GM23248 (cell line): ENCODE measurements around the gene RABGAP1L. TPM values are rescaled to one million over a fixed set of nuclear protein-coding genes. Genes with fewer than 3 reads are reported as not detected.
"Not testable (repeated sequence)": the region's sequence is repeated elsewhere in the genome, so short reads cannot be mapped to it uniquely, and the experiment has no call there.

ENCODE experiments used
- DNase-seq: peaks from one replicate; pipeline ENCODE4 v3.0.0-alpha.2; 2015
- H2AFZ ChIP-seq: fragments of 200-600 bp; sonication (generic); 2 replicates; pipeline ENCODE4 v1.6.1; 2016; ENCODE audit warnings: antibody characterized with exemption
- H3F3A ChIP-seq: fragments of 200-600 bp; sonication (generic); 2 replicates; pipeline ENCODE4 v1.6.1; 2016; ENCODE audit warnings: mild to moderate bottlenecking, antibody characterized with exemption, mixed run types; ENCODE audit not compliant: insufficient read depth
- H3K27ac ChIP-seq: fragments of 200-600 bp; sonication (generic); 2 replicates; pipeline ENCODE4 v1.5.1; 2016; ENCODE audit warnings: mild to moderate bottlenecking
- H3K27me3 ChIP-seq: fragments of 200-600 bp; sonication (generic); replicated peaks from 2 replicates; pipeline ENCODE4 v1.6.1; 2016; ENCODE audit warnings: mild to moderate bottlenecking; ENCODE audit not compliant: insufficient read depth
- H3K36me3 ChIP-seq: fragments of 200-600 bp; sonication (generic); 2 replicates; pipeline ENCODE4 v1.6.1; 2016; ENCODE audit warnings: low read depth, mild to moderate bottlenecking
- H3K4me1 ChIP-seq: fragments of 200-600 bp; sonication (generic); 2 replicates; pipeline ENCODE4 v1.6.1; 2016; ENCODE audit warnings: mild to moderate bottlenecking; ENCODE audit not compliant: insufficient read depth
- H3K4me2 ChIP-seq: fragments of 200-600 bp; sonication (generic); one replicate; pipeline ENCODE4 v1.6.1; 2016; ENCODE audit warnings: mild to moderate bottlenecking; ENCODE audit not compliant: unreplicated experiment
- H3K4me3 ChIP-seq: fragments of 200-600 bp; sonication (generic); 2 replicates; pipeline ENCODE4 v1.5.1; 2016; ENCODE audit warnings: mild to moderate bottlenecking
- H3K79me2 ChIP-seq: fragments of 200-600 bp; sonication (generic); 2 replicates; pipeline ENCODE4 v1.6.1; 2016; ENCODE audit warnings: mild to moderate bottlenecking; ENCODE audit not compliant: insufficient read depth
- H3K9ac ChIP-seq: fragments of 200-600 bp; sonication (generic); 2 replicates; pipeline ENCODE4 v1.6.1; 2016; ENCODE audit warnings: mild to moderate bottlenecking
- H3K9me2 ChIP-seq: fragments of 200-600 bp; sonication (generic); 2 replicates; pipeline ENCODE4 v1.6.1; 2016; ENCODE audit warnings: mixed run types, mild to moderate bottlenecking, moderate library complexity; ENCODE audit not compliant: insufficient read depth
- H3K9me3 ChIP-seq: fragments of 200-600 bp; sonication (generic); one replicate; pipeline ENCODE4 v1.6.1; 2017; ENCODE audit warnings: low read depth
- H4K20me1 ChIP-seq: fragments of 200-600 bp; sonication (generic); 2 replicates; pipeline ENCODE4 v1.6.0; 2016; ENCODE audit not compliant: insufficient read depth
- EZH2 ChIP-seq: fragments of 200-600 bp; sonication (generic); IDR thresholded peaks from 2 replicates; pipeline ENCODE4 v1.6.1; 2018; ENCODE audit warnings: antibody characterized with exemption, mild to moderate bottlenecking; ENCODE audit not compliant: insufficient read depth, poor library complexity, severe bottlenecking
- EZH2phosphoT487 ChIP-seq: fragments of 200-600 bp; sonication (generic); IDR thresholded peaks from 2 replicates; pipeline ENCODE4 v1.6.1; 2018; ENCODE audit warnings: antibody characterized with exemption, moderate library complexity, mild to moderate bottlenecking, low read depth; ENCODE audit not compliant: insufficient read depth
- WGBS, 2 experiments: methylation state at CpG; one replicate each; pipeline ENCODE4 v1.1.6; 2015 to 2017; ENCODE audit warnings: low lambda C conversion rate in 2 of 2, low coverage in 1 of 2; ENCODE audit errors: missing lambda C conversion rate in 2 of 2; 5-methylcytosine and 5-hydroxymethylcytosine counted together
- in situ Hi-C: fragments of 300-500 bp; cut with MboI; formaldehyde crosslinking; loops from 2 replicates; pipeline ENCODE4 v1.15.0; 2020
- polyA plus RNA-seq: library from polyadenylated mRNA; unstranded; fragments of >200 nt; fragmentation: Nextera tagmentation; extraction: Ambion mirVana; gene quantifications from 2 replicates; pipeline ENCODE4 v1.2.1, GENCODE V29; 2016
- total RNA-seq: library from RNA; depleted of rRNA; stranded (reverse); fragments of >200 nt; shearing (Covaris generic); gene quantifications from 2 replicates; pipeline ENCODE4 v1.2.3, GENCODE V29; 2014

RABGAP1L gene
- total and polyA plus RNA-seq, 2 experiments from 2014 or later = 13.7 to 21.6 TPM

- TF ChIP-seq EZH2 (no peak), EZH2phosphoT487 (no peak)
- Histone ChIP-seq H3K4me2 (no peak overlapping the region), H3K4me1 (no peaks in the 10 kb centered on the region), H2AFZ (no peak overlapping the region), H3K9me3 (no peaks in the 10 kb centered on the region), H3K79me2 (no peaks in the 10 kb centered on the region), H3K27ac (no peak overlapping the region), H4K20me1 (no peaks in the 10 kb centered on the region), H3K36me3 (no peaks in the 10 kb centered on the region), H3K27me3 (no peaks in the 10 kb centered on the region), H3K9ac (no peak overlapping the region), H3F3A (no peaks in the 10 kb centered on the region), H3K4me3 (no peak overlapping the region), H3K9me2 (no peaks in the 10 kb centered on the region; the same call in 1 of the 2 replicates)
- in situ Hi-C loops = no loop called here
- peak; percentile 18 for DNase-seq
- WGBS, 2 experiments = 71 to 72% methylated on average over 2 of the region's 2 CpGs
Observed at GRCh38 chr1:174408146-174408545, 248.8 kb downstream of the RABGAP1L start.

GRCh38 chr1:174409801-174410200 is 250.5 kb downstream of the RABGAP1L start:
- DNase-seq, H4K20me1 ChIP-seq, H3K4me1 ChIP-seq, H3K27ac ChIP-seq, H3K9me3 ChIP-seq, H3K4me2 ChIP-seq, H3K36me3 ChIP-seq, H3K4me3 ChIP-seq, H3F3A ChIP-seq, H3K9ac ChIP-seq, H3K79me2 ChIP-seq, H2AFZ ChIP-seq, H3K27me3 ChIP-seq, in situ Hi-C loops, H3K9me2 ChIP-seq: not testable (repeated sequence)
- 87 to 91% methylated on average over 3 of the region's 3 CpGs for WGBS, 2 experiments

- Histone ChIP-seq H3K4me1 (no peaks in the 10 kb centered on the region), H3K9me3 (no peaks in the 10 kb centered on the region), H3K9ac (no peak overlapping the region), H3K36me3 (no peaks in the 10 kb centered on the region), H4K20me1 (no peaks in the 10 kb centered on the region), H3K27ac (no peak overlapping the region), H3K27me3 (no peaks in the 10 kb centered on the region), H3K4me3 (no peak overlapping the region), H3K9me2 (no peaks in the 10 kb centered on the region), H3K79me2 (no peaks in the 10 kb centered on the region), H3F3A (no peaks in the 10 kb centered on the region), H2AFZ (0 out of 2 replicates have a peak overlapping the region, but pooled peaks have one; percentile 65), H3K4me2 (peak overlapping the region; percentile 65)
- TF ChIP-seq EZH2phosphoT487 (no peak), EZH2 (no peak)
- DNase-seq = peak; percentile 47
- 49 to 58% methylated on average over 4 of the region's 4 CpGs for WGBS, 2 experiments
- in situ Hi-C loops = no loop called here
Observed at GRCh38 chr1:174413632-174414031, 254.3 kb downstream of the RABGAP1L start.

- in situ Hi-C loops = no loop called here
Observed at GRCh38 chr1:174414203-174414602, 254.9 kb downstream of the RABGAP1L start.

GRCh38 chr1:174415506-174415905 is 256.2 kb downstream of the RABGAP1L start:
- H2AFZ ChIP-seq = no peak overlapping the region
- H3K27ac ChIP-seq = no peak overlapping the region
- TF ChIP-seq EZH2 = no peak
- TF ChIP-seq EZH2phosphoT487 = no peak
- H3K27me3 ChIP-seq = no peaks in the 10 kb centered on the region
- no peaks in the 10 kb centered on the region for H3K4me1 ChIP-seq
- in situ Hi-C loops = no loop called here
- no peaks in the 10 kb centered on the region for H3K36me3 ChIP-seq
- H3K9me3 ChIP-seq = no peaks in the 10 kb centered on the region
- no peak for DNase-seq
- H3K79me2 ChIP-seq = no peaks in the 10 kb centered on the region
- H4K20me1 ChIP-seq = no peaks in the 10 kb centered on the region
- no peak overlapping the region for H3K9ac ChIP-seq
- H3K4me3 ChIP-seq = no peak overlapping the region
- H3K4me2 ChIP-seq = no peak overlapping the region
- 100% methylated on average over 2 of the region's 2 CpGs for WGBS, 2 experiments
- H3F3A ChIP-seq = no peaks in the 10 kb centered on the region
- no peaks in the 10 kb centered on the region for H3K9me2 ChIP-seq

More at GRCh38 chr1:174414203-174414602, 254.9 kb downstream of the RABGAP1L start:
- Histone ChIP-seq H3K4me3 (peak overlapping the region; percentile 58), H3K4me2 (peak overlapping the region; percentile 65), H3K36me3 (no peaks in the 10 kb centered on the region), H3K4me1 (no peaks in the 10 kb centered on the region), H3K27me3 (no peaks in the 10 kb centered on the region), H3K9ac (peak overlapping the region; percentile 46), H2AFZ (peak overlapping the region; percentile 65), H3K9me2 (no peaks in the 10 kb centered on the region), H3F3A (no peaks in the 10 kb centered on the region), H4K20me1 (no peaks in the 10 kb centered on the region), H3K9me3 (no peaks in the 10 kb centered on the region), H3K27ac (no peak overlapping the region), H3K79me2 (no peaks in the 10 kb centered on the region)
- TF ChIP-seq EZH2 (no peak), EZH2phosphoT487 (no peak)
- peak; percentile 16 for DNase-seq
- 15 to 16% methylated on average over 1 of the region's 1 CpG for WGBS, 2 experiments
